DOHH2 (cell line): ENCODE data around the gene DTNB.

ENCODE experiments used
- H3F3A ChIP-seq: fragments of 200-600 bp; sonication (generic), shearing (Covaris generic); 2 replicates; pipeline ENCODE4 v1.6.0; 2016; ENCODE audit warnings: antibody characterized with exemption, mild to moderate bottlenecking; ENCODE audit not compliant: control insufficient read depth, insufficient read depth
- H3K27ac ChIP-seq: fragments of 200-600 bp; sonication (generic); 2 replicates; pipeline ENCODE4 v1.5.1; 2014; ENCODE audit warnings: low read depth, mild to moderate bottlenecking, low read length, moderate library complexity
- H3K27me3 ChIP-seq: fragments of 200-600 bp; sonication (generic); 2 replicates; pipeline ENCODE4 v1.6.1; 2014; ENCODE audit warnings: mild to moderate bottlenecking, low read length, mixed read lengths; ENCODE audit not compliant: control insufficient read depth
- H3K36me3 ChIP-seq: fragments of 200-600 bp; sonication (generic); 2 replicates; pipeline ENCODE4 v1.6.1; 2014; ENCODE audit warnings: mild to moderate bottlenecking, low read length, moderate library complexity, mixed read lengths; ENCODE audit not compliant: control insufficient read depth
- H3K4me1 ChIP-seq: fragments of 200-600 bp; sonication (generic); 2 replicates; pipeline ENCODE4 v1.6.1; 2014; ENCODE audit warnings: mild to moderate bottlenecking, low read length, mixed read lengths; ENCODE audit not compliant: control insufficient read depth
- H3K4me2 ChIP-seq: fragments of 200-600 bp; sonication (generic); 2 replicates; pipeline ENCODE4 v1.6.0; 2014; ENCODE audit warnings: mild to moderate bottlenecking, low read length, moderate library complexity
- H3K4me3 ChIP-seq: fragments of 200-600 bp; sonication (generic); 2 replicates; pipeline ENCODE4 v1.5.1; 2014; ENCODE audit warnings: mild to moderate bottlenecking, low read length, mixed read lengths
- H3K79me2 ChIP-seq: fragments of 200-600 bp; sonication (generic); 2 replicates; pipeline ENCODE4 v1.6.1; 2014; ENCODE audit warnings: mild to moderate bottlenecking, low read length, mixed read lengths; ENCODE audit not compliant: control insufficient read depth
- H3K9me2 ChIP-seq: fragments of 200-600 bp; sonication (generic); replicated peaks from 2 replicates; pipeline ENCODE4 v1.6.1; 2014; ENCODE audit warnings: mild to moderate bottlenecking, low read length, mixed read lengths; ENCODE audit not compliant: control insufficient read depth
- H3K9me3 ChIP-seq: fragments of 200-600 bp; sonication (generic); 2 replicates; pipeline ENCODE4 v1.6.1; 2014; ENCODE audit warnings: antibody characterized with exemption, low read length, mixed read lengths; ENCODE audit not compliant: control insufficient read depth, insufficient read depth
- H4K20me1 ChIP-seq: fragments of 200-600 bp; sonication (generic); 2 replicates; pipeline ENCODE4 v1.6.0; 2014; ENCODE audit warnings: low read depth, mild to moderate bottlenecking, antibody characterized with exemption, low read length, moderate library complexity; ENCODE audit not compliant: control insufficient read depth, insufficient read depth
- CTCF ChIP-seq: fragments of 200-600 bp; sonication (generic); IDR thresholded peaks from one replicate; pipeline ENCODE4 v1.5.1; 2014; ENCODE audit warnings: antibody characterized with exemption, mild to moderate bottlenecking, low read depth, low read length; ENCODE audit not compliant: poor library complexity, severe bottlenecking
- EZH2phosphoT487 ChIP-seq: fragments of 200-600 bp; sonication (generic); IDR thresholded peaks from 2 replicates; pipeline ENCODE4 v1.6.1; 2017; ENCODE audit warnings: borderline replicate concordance, mild to moderate bottlenecking, antibody characterized with exemption, low read length, moderate library complexity, mixed read lengths

DTNB gene

DNA sequence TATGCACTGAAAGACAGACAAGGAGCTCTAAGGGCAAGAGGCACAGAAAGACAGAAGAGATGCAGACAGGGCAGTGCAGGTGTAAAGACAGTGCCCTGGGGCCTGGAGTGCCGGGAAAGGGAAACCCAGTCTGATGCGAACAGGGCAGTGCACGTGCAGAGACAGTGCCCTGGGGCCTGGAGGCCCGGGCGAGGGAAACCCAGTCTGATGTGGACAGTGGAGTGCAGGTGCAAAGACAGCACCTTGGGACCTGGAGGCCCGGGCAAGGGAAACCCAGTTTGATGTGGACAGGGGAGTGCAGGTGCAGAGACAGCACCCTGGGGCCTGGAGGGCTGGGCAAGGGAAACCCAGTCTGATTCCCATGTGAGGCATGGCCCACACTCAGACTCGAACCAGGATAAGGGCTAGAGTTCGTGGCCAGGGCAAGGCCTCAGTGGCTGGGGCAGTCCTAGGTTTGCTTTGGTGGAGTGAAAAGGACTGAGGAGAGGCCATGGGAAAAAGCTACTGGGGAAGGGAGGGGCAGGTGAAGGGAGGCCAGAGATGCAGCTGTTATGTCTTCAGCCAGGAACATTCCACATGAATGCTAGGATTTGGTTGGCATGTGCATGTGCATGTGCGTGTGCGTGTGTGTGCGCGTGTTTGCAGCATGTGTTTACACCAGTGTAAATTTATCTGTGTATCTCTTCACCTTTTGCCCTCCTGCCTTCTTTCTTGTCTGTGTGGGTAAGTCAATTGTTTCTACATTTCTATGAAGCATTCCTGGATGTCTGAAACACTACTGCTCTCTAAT lies 292.6 kb downstream of the DTNB start:
- TF ChIP-seq CTCF (no peak), EZH2phosphoT487 (no peak)
- Histone ChIP-seq H3K9me3 (no peaks in the 10 kb centered on the region), H3K79me2 (no peaks in the 10 kb centered on the region), H3K36me3 (no peaks in the 10 kb centered on the region), H3K4me1 (peaks cover 32% of the 10 kb centered on the region), H3K27me3 (no peaks in the 10 kb centered on the region), H3K4me2 (no peak overlapping the region), H3K9me2 (no peaks in the 10 kb centered on the region), H3K27ac (no peak overlapping the region), H3F3A (no peaks in the 10 kb centered on the region), H3K4me3 (no peak overlapping the region), H4K20me1 (no peaks in the 10 kb centered on the region)

- Histone ChIP-seq H3F3A (no peaks in the 10 kb centered on the region), H4K20me1 (no peaks in the 10 kb centered on the region), H3K79me2 (no peaks in the 10 kb centered on the region), H3K36me3 (no peaks in the 10 kb centered on the region), H3K9me2 (no peaks in the 10 kb centered on the region), H3K4me2 (no peak overlapping the region), H3K4me1 (peaks cover 32% of the 10 kb centered on the region), H3K27me3 (no peaks in the 10 kb centered on the region), H3K27ac (no peak overlapping the region), H3K9me3 (no peaks in the 10 kb centered on the region), H3K4me3 (no peak overlapping the region)
- TF ChIP-seq CTCF (no peak), EZH2phosphoT487 (no peak)
Observed at GRCh38 chr2:25380023-25380422, 293.4 kb downstream of the DTNB start.

- Histone ChIP-seq H3K4me3 (no peak overlapping the region), H3K4me2 (no peak overlapping the region), H3F3A (no peaks in the 10 kb centered on the region), H3K36me3 (no peaks in the 10 kb centered on the region), H3K27me3 (no peaks in the 10 kb centered on the region), H3K9me2 (no peaks in the 10 kb centered on the region), H3K79me2 (no peaks in the 10 kb centered on the region), H3K9me3 (no peaks in the 10 kb centered on the region), H3K27ac (no peak overlapping the region), H3K4me1 (peaks cover 32% of the 10 kb centered on the region), H4K20me1 (no peaks in the 10 kb centered on the region)
- TF ChIP-seq CTCF = no peak
- no peak for TF ChIP-seq EZH2phosphoT487
Observed at GRCh38 chr2:25379535-25379934, 293.8 kb downstream of the DTNB start.
